Parathyroid adenoma (tissue), 2 donors: Measurements from ENCODE around the gene ACAT1.

Source experiments
- H2AFZ ChIP-seq: fragments of 300-600 bp; sonication (generic); one replicate; pipeline ENCODE4 v1.7.0; 2017; ENCODE audit warnings: antibody characterized with exemption, mild to moderate bottlenecking
- H3K27ac ChIP-seq: fragments of 300-600 bp; sonication (generic); one replicate; pipeline ENCODE4 v1.7.0; 2017
- H3K27me3 ChIP-seq: fragments of 300-600 bp; sonication (generic); one replicate; pipeline ENCODE4 v1.7.0; 2017; ENCODE audit warnings: low read length; ENCODE audit not compliant: control insufficient read depth, insufficient read depth
- H3K36me3 ChIP-seq: fragments of 300-600 bp; sonication (generic); one replicate; pipeline ENCODE4 v1.7.0; 2017; ENCODE audit warnings: low read length; ENCODE audit not compliant: control insufficient read depth, insufficient read depth
- H3K4me1 ChIP-seq: fragments of 300-600 bp; sonication (generic); one replicate; pipeline ENCODE4 v1.7.0; 2017; ENCODE audit warnings: control low read depth
- H3K4me2 ChIP-seq: fragments of 300-600 bp; sonication (generic); one replicate; pipeline ENCODE4 v1.7.0; 2017; ENCODE audit warnings: low read length
- H3K4me3 ChIP-seq: fragments of 300-600 bp; sonication (generic); one replicate; pipeline ENCODE4 v1.7.0; 2017; ENCODE audit warnings: low read depth, low read length
- H3K79me2 ChIP-seq: fragments of 300-600 bp; sonication (generic); one replicate; pipeline ENCODE4 v1.7.0; 2017; ENCODE audit warnings: control low read depth
- H3K9ac ChIP-seq: fragments of 300-600 bp; sonication (generic); one replicate; pipeline ENCODE4 v1.7.0; 2017; ENCODE audit warnings: mild to moderate bottlenecking
- H3K9me3 ChIP-seq: fragments of 300-600 bp; sonication (generic); one replicate; pipeline ENCODE4 v1.7.0; 2017; ENCODE audit warnings: low read length; ENCODE audit not compliant: control insufficient read depth
- CTCF ChIP-seq: fragments of 300-600 bp; sonication (generic); IDR thresholded peaks from one replicate; pipeline ENCODE4 v1.7.0; 2017; ENCODE audit warnings: antibody characterized with exemption, mild to moderate bottlenecking
- donor health status: primary hyperparathyroidism.

Gene ACAT1

DNA sequence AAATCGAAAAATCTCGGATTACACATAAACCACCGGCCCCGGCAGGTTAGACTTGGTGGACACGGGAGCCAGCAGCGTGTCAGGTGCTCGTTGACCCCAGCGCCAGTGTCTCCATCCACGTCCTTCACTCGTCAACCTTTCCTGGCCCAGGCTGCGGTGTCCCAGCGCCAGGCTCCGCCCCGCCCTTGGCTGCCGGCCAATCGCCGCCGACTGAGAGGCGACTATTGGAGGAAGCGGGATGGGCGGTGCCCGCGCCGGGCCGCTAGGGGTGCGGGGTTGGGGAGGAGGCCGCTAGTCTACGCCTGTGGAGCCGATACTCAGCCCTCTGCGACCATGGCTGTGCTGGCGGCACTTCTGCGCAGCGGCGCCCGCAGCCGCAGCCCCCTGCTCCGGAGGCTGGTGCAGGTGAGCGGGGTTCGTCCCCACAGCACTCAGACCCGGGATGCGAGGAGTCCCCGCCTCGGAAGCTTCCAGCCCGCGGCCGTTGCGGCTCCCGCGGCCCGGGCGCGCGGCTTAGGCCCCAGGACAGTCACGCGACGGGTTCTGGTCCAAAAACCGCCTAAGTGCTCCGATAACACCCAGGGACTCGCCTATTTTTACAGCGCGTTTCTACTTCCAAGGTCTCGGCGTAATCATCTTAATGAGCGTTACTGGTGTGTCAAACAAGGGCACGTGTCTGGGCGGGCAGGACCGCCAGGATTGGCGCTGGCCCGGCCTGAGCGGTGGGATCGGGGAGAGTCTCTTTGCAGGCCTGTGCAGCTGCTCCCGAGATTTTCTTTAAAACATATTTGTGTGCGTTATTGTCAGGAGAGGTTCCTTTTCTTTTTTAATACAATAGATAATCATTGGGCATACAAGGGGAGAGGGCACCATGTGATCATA is at the start of gene ACAT1:
ACAT1 (plus strand) TSS at position 294 of the 882 bp plus-strand sequence; CDS start at position 334, 40 bp downstream.
- Histone ChIP-seq H3K36me3 (no peaks in the 10 kb centered on the region), H3K4me3 (peak within 1 kb of the TSS; percentile 70), H3K79me2 (peaks cover 4% of the 10 kb centered on the region), H3K27ac (peak within 1 kb of the TSS; percentile 80), H3K4me2 (peak within 1 kb of the TSS; percentile 81), H3K4me1 (no peaks in the 10 kb centered on the region), H3K9ac (no peak within 1 kb of the TSS), H3K27me3 (no peaks in the 10 kb centered on the region), H2AFZ (peak within 1 kb of the TSS; percentile 94), H3K9me3 (no peaks in the 10 kb centered on the region)
- peak; percentile 16 for TF ChIP-seq CTCF

DNA sequence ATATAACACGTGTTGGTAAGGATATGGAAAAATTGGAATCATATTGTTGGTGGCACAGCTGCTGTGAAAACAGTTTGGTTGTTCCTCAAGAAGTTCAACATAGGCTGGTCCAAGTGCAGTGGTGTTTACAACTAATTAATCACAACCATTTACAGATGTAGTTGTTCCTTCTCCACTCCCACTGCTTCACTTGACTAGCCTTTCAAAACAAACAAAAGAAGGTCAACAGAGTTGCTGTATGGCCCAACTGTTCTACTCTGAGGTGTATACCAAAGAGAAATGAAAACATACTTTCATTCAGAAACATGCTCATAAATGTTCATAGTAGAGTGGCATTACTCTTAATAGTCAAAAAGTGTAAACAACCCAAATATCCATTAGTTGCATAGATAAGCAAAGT is 36.6 kb upstream of the ACAT1 start:
- Histone ChIP-seq H3K4me1 (no peaks in the 10 kb centered on the region), H3K9me3 (no peaks in the 10 kb centered on the region), H3K79me2 (no peaks in the 10 kb centered on the region), H3K9ac (no peak overlapping the region), H3K4me2 (no peak overlapping the region), H3K27ac (no peak overlapping the region), H2AFZ (no peak overlapping the region), H3K4me3 (no peak overlapping the region), H3K36me3 (no peaks in the 10 kb centered on the region), H3K27me3 (no peaks in the 10 kb centered on the region)
- TF ChIP-seq CTCF, result no peak

- Histone ChIP-seq H3K4me1 (no peaks in the 10 kb centered on the region), H3K4me2 (no peak overlapping the region), H2AFZ (no peak overlapping the region), H3K27ac (no peak overlapping the region), H3K36me3 (no peaks in the 10 kb centered on the region), H3K9ac (no peak overlapping the region), H3K79me2 (no peaks in the 10 kb centered on the region), H3K9me3 (no peaks in the 10 kb centered on the region), H3K27me3 (no peaks in the 10 kb centered on the region), H3K4me3 (no peak overlapping the region)
- TF ChIP-seq CTCF, result no peak
Measured at GRCh38 chr11:108085672-108086071, 35.7 kb upstream of the ACAT1 start.

GRCh38 chr11:108092134-108092533 is 29.2 kb upstream of the ACAT1 start:
- H3K9me3 ChIP-seq, result no peaks in the 10 kb centered on the region
- no peak overlapping the region for H3K27ac ChIP-seq
- H3K4me1 ChIP-seq, result no peaks in the 10 kb centered on the region
- no peaks in the 10 kb centered on the region for H3K27me3 ChIP-seq
- no peaks in the 10 kb centered on the region for H3K79me2 ChIP-seq
- no peak for TF ChIP-seq CTCF
- H3K36me3 ChIP-seq, result no peaks in the 10 kb centered on the region
- H3K4me2 ChIP-seq, result no peak overlapping the region
- no peak overlapping the region for H3K9ac ChIP-seq
- no peak overlapping the region for H2AFZ ChIP-seq
- H3K4me3 ChIP-seq, result no peak overlapping the region
